Measurements from ENCODE around the gene ARHGEF19.
"Not testable (repeated sequence)": the region's sequence is repeated elsewhere in the genome, so short reads cannot be mapped to it uniquely, and the experiment has no call there.

ARHGEF19 gene

DNA sequence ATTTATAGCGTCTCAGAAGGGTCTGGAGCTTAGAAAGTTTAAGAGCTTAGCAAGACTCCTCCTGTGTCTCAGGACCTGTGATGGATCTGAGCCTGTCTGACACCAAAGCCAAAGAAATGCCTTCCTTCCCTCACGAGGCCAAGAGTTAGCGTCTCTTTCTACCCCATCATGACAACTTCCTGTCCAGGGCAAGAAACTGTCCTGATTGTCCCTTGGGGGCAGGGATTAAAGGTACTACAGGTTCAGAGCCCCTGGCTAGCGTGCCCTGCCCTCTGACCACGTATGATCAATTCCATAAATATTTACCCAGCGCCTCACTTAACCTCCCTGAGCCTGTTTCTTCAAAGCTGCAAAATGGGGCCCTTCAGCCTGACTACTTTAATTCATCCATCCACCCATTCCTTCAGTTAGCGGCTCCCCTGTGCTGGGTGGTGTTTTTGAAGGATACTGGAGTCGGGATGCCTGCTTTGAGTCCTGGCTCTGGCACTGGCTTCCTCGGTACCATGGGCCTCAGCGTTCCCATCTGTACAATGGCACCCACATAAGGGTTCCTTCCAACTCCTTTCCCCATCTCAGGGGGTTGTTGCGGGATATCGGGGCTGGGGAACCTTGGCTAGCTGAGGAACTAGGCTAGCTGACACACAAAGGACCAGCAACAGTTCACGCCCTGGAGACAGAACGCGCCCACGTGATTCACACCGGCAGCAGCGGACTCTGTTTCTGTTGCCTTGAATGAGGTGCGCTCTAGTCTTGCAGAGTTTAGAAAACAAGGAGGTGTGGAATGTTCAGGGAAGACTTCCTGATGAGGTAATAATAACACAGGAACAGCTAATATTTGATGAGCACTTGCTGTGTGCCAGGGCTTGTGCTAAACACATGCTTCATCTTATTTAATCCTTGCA is 33.6 kb downstream of the ARHGEF19 start:
- no peak for DNase-seq

DNA sequence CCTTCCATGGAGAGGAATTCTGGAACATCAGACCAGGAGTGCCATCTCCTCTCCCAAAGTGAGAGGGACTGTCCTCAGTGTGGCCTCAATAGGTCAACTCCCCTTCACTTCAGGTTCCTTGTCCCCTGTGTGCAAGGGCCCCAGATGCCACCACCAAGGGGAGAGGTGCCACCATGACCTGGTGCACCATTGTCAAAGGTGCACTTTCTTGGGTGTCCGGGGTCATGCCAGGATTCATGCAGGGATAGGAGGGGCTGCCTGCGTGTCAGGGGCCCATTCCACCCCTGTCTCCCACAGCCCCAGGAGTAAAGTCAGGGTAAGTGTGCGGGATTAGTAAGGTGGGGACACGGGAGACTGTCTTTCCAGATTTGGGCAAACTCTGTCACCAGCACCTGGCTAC is 35.1 kb downstream of the ARHGEF19 start:
- no peak for DNase-seq

DNA sequence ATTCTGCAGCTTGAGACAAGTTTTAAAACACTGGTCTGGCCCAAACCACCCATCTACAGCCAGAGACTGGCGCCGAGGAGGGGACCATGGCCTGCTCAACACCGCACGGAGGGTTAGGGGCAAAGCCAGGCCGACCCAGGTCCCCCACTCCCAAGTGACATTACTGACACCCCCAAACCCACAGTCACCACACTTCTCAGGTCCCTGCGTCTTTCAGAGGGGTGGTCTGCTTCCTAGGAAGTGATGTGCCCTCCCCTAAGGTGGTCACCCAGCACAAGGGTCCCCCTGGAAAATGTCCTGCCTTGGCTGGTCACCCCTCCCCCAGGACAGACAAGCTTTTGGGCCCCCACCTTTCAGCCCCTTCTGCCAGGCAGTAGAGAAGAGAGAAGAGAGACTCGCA is 35.8 kb downstream of the ARHGEF19 start:
- no peak for DNase-seq

DNA sequence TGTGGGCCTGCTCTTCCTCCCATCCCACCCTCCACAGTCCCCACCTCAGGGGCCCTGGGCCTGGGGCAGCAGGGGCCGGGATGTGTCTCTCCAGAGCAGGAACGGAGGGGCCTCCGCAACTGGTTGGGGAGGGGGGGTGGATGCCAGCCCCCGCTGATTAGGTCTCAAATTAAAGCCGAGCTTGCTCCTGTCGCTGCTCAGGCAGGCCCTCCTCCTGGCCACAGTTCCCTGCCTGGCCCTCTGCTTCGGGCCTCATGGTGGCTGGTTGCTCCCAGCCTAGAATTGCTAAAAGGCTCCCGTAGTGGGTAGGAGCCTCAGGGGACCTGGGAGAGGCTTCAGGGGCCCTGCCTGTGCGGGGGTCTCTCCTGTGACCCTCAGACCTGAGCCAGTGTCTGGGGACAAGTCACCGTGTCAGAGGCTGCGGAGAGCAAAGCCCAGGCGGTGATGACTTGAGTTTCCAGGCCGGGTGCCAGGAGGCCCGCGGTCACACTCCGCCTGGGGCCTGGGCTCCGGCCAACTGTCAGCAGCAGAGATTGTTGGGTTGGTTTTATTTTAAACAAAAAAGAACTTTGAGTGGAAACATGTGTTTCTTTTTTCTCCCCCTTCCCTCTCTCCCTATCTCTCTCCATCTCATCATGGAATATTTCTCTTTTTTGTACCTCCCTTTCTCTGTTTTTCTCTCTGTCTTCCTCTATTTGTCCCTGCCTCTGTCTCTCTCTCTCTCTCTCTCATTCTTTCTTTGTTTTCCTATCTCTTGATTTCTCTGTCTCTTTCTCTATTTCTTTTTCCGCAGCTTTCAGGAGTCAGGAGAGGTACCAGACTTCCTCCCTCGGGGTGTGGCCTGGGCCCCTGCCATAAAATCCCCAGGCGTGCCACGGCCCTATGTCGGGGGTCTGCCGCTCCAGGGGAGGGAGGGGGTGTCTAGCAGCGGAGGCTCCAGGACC is 36.6 kb downstream of the ARHGEF19 start:
- DNase-seq = no peak

DNA sequence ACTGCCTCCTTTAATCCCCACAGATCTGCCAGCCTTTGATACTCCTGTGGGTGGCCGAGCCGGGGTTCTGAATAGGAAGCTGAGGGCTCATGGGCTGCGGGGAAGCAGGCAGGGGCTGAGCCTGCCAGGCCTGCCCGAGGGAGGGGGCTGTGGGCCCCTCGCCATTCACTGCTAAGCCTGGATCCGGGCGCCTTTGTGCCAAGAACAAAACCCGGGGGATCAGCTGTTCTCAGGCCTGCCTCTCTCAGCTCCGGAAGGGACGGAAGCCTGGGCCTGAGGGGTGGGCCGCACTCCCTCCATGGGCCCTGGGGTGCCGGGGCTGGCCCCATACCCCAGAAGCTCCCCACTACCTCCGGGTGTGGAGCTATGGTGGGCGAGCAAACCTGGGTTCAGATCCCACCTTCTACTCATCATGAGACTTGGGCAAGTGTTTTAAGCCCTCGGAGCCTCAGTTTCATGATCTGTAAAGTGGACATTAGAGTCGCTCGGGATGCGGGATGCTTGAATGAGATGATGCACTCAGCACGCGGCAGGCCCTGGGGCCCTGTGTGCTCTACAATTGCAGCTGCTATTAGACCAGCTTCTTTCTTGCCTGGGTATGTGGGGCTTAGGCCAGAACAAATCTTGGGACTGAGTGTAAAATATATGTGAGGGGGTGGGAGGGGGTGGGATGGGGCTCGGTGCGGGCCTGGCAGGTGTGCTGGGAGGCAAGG is 37.4 kb downstream of the ARHGEF19 start:
- DNase-seq = no peak

DNA sequence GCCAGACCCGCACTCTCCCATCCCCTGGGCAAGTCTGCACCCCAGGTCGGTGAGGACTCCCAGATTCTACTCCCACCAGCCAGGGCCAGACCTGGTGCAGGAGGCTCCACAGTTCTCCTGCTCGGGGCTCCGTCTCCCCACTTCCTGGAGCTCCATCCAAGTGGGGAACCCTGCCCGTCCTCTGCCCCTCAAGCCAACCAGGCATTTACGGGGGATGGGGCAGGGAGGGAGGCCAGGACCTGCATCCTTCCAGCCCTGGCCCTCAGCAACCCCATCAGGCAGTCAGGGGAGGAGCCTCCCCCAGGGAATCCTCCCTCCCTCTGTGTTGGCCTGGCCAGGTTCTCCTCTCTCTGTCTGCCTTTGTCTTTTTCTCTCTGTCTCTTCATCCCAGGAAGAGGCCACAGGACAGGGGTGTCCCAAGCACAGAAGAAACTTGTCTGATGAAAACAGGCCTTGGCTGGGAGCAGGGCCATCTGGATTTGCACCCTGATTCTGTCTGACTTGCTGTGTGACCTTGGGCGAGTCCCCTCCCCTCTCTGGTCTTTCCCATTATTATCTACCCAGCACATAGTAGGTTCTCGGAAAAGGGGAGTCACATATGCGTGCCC is 38.1 kb downstream of the ARHGEF19 start:
- no peak for DNase-seq

DNA sequence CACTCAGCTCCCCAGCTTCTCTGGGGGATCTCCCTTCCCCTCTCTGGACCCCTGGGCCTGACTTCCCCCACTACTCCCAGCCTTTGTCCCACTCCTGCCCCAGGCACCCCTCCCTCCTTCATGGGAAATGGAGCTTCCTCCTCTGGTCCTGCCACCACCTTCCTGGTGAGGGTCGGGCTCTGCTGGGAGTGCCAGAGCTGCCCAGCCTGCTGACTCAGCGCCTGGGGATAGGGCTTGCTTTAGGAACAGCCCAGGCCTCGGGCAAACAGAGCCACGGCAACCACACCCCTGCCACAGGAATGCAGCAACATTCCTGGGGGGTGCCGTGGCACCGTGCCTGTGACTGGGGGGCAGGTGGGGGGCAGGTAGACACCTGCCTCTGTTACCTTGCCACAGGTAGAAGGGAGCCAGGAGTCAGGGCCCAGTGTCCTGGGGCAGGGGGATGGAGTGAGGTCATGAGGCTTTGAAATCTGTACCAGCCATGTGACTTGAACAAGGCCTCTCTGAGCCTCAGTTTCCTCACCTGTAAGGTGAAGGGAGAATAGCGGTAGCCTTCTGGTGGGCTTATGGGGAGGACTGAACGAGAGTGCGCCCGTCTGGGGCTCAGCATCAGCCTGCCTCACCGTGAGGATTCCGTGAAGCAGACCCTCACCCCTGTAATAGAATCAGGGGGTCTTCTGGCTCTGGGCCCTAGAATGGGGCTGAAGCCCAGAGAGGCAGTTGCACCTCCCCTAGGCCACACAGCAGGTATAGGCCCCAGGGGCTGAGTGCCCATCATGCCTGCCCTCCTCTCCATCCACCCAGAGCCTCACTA is 38.8 kb downstream of the ARHGEF19 start:
- no peak for DNase-seq

DNA sequence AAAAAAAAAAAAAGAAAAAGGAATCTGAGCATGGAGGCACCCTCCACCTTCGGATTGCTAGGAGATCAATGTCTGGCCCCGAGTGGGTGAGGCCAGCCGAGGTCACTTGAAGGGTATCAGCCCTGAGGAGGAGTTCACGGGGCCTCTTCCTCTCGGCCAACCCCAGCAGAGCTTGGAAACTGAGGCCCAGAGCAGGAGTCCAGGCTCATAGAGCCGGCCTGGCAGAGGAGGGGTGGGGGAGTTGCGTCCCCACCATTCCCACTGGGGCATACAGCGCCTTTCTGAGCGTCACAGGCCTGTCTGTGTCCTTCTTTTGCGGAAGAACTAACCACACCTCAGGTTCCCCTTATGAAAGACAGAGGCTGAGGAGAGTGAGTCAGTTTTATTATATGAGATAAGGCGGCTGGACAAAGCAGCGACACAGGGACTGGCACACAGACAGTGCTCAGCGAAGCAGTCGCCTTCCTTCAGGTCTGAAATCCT is 39.4 kb downstream of the ARHGEF19 start:
- no peak for DNase-seq

DNA sequence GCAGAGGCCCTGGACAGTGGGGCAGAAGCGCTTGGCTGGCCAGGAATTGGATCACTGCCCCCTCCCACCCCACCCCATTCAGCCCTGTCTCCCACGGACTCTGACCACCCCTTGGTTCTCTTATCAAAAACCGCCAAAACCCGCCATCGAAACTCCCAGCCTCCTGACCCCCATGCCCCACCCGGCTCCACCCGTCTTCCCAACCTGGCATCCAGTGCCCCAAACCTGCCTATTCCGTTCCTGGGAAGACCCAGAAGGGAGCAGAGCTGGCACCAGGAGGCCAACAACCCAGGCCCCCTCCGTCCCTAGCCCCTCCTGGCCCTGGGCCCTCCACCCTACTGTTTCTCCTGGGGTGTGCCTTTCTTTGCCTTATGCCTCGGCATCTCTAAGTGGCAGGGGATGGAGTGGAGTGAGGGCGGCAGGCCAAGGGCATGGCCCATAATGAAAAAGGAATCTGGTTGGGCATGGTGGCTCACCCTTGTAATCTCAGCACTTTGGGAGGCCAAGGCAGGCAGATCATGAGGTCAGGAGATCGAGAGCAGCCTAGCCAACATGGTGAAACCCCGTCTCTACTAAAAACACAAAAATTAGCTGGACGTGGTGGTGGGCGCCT is 40.1 kb downstream of the ARHGEF19 start:
- DNase-seq = no peak

DNA sequence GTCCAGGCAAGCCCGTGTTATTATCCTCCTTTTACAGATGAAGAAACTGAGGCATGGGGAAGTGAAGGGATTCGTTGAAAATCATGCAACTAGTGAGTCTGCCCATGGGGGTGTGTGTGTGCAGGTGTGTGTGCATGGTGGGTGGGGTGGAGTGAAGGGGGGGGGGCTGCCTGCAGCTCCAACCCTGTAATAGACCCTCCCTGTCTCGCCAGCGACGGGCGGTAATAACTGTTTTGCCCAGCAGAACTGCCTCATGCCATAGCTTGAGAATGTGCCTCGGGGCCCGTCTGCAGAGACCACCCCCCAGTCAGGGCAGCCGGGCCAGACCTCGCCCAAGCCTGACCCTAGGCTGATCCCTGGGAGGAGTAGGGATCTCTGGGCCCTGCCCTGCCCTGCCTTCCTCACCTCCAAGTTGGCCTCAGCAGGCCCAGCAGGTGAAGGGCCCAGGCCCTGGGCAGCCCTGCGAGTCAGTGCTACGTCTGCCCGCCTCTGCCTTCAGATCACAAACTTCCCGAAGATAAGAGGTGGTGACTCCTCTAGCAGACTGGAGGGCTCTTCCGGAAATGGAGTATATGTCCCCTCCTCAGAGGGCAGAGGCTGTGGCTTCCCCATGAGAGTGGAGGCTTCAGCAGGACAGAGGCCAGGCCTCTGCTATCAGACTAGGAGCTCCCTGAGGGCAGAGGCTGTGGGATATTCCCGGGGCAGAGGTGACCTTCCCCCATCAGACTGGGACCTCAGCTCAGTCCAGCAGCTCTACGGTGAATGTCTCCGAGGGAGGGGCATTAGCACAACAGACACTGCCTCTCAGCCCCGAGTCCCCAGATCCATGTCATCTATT is 40.9 kb downstream of the ARHGEF19 start:
- no peak for DNase-seq

DNA sequence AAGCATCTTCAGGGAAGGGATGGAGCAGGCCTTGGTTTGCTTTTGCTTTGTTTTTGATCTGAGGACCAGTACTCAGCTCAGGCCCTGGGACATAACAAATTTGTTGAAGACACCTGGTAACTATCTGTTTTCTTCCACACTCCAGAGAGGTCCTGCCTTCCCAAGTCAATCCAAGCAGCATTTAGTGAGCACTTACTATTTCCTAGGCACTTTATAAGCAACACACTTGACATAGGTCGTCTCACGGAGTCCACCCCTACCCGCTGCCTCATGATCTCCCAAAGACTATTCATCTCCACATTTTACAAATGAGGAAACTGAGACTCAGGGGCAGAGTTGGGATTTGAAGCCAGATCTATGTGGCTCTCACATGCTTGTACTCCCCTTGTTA is 42.2 kb downstream of the ARHGEF19 start:
- DNase-seq = no peak

DNA sequence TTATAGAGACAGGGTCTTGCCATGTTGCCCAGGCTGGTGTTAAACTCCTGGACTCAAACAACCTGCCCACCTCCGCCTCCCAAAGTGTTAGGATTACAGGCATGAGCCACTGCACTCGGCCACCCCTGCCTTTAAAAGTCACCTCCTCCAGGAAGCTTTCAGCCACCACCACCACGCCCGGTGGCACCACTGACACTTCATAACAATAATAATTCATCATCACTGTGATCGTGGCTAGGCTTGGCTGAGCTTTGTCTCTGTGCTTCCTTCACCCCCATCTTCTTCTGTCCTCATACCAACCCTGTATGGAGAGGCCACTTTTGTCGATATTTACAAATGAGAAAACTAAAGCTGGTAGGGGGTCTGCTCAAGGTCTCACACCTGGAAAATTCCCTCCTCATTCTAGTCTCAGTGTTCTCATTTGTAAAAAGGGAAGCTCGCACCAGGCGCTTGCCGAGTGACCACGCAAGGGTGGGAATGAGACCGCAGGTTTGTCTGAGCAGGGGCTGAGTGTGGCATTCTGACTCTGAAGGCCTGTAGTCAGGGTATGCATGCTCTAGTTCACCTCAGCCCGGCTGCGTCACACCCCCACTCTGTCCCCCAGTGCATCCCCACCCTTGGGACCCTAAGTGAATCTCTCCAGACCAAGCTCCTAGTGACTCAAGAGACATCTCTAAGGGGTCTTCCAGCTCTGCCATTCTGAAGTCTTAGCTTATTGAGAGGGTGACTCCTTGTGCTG is 43.7 kb downstream of the ARHGEF19 start:
- no peak for DNase-seq

DNA sequence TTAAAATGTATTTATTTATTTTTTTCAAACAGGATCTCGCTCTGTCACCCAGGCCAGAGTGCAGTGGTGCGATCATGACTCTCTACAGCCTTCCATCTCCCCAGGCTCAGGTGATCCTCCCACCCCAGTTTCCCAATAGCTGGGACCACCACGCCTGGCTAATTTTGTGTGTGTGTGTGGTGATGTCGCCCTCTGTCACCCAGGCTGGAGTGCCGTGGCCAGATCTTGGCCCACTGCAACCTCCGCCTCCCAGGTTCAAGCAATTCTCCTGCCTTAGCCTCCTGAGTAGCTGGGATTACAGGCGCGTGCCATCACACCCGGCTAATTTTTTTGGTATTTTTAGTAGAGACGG is 44.3 kb downstream of the ARHGEF19 start:
- not testable (repeated sequence) for DNase-seq

DNA sequence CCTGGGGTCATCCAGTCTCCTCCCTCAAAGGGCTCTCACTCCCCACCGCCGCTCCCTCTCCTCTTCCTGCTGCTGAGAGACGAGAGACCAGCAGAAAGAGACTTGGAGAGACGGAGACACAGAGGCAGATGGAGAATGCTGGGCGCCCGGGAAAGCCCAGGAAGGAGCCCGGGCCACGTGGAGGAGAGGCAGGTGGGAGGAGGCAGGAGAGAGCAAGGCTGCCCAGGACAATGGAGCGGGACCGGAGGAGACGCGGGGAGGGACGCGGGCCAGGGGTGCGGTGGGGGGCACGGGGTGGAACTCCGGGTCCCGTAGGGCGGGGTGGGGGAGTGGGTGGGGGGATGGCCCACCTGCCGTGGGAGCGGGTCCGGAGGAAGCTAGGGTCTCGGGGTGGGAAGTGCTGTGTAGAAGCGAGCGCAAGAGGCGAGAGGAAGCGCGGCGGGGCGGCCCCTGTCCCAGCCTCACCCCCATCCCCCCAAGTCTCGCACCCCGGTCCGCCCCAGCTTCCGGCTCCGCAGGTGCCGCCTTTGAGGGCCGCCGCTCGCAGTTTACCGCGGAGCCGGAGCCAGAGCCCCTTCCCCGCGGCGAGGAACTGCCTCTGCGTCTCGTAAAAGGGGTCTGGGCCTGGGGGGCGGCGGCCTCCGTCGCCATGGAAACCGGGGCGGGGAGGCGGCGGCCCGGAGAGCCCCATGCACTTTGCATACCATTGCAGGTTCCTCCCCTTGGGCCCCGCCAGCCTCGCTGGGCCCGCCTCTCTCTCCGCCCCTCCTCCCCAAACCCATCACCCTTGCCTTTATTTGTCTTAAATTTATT is 44.9 kb downstream of the ARHGEF19 start:
- peak; percentile 61 for DNase-seq

DNA sequence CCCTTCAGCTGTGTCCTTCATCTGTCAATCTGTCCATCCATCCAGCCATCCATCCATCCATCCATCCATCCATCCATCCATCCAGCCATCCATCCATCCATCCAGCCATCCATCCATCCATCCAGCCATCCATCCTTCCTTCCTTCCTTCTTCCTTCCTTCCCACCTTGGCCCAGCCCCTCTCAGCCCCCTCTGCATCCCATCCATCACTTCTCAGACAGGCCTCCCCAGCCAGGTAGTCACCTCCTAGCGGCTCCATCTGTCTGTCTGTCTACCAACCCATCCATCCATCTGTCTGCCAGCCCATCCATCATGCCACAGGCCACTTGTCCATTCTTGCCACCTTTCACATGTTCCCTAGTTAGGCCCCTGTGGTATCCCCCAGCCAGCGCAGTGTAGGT is 46.3 kb downstream of the ARHGEF19 start:
- DNase-seq = no peak

DNA sequence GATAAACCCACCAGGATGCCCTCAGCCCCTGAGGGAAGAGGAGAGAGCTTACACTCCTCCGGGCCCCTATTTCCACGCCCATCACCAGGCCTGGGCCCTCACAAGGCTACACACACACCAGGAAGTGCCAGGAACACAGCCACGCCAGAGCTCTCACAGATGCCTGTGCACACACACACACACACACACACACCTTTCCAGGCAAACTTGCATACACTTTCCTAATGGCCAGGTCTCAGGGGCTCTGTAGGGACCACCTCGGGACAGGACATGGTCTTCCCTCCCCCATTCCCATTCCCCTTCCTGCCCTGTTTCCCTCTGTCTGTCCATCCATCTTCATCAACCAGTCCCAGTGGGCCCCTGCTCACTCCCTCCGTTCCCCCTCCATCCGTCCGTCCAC is 46.9 kb downstream of the ARHGEF19 start:
- no peak for DNase-seq

DNA sequence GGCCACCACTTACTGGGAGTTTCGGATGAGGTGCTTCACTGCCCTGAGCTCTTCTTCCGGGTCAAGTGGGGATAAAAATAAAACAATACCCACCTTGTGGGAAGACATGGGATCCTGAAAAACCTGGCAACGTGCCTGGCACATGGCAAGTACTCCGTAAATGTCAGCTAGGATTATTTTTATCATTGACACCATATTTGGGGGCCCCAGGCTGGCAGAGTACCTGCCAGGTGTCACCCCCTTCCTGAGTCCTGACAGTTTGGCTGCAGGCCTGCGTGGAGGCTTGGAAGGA is 47.4 kb downstream of the ARHGEF19 start:
- DNase-seq = no peak

DNA sequence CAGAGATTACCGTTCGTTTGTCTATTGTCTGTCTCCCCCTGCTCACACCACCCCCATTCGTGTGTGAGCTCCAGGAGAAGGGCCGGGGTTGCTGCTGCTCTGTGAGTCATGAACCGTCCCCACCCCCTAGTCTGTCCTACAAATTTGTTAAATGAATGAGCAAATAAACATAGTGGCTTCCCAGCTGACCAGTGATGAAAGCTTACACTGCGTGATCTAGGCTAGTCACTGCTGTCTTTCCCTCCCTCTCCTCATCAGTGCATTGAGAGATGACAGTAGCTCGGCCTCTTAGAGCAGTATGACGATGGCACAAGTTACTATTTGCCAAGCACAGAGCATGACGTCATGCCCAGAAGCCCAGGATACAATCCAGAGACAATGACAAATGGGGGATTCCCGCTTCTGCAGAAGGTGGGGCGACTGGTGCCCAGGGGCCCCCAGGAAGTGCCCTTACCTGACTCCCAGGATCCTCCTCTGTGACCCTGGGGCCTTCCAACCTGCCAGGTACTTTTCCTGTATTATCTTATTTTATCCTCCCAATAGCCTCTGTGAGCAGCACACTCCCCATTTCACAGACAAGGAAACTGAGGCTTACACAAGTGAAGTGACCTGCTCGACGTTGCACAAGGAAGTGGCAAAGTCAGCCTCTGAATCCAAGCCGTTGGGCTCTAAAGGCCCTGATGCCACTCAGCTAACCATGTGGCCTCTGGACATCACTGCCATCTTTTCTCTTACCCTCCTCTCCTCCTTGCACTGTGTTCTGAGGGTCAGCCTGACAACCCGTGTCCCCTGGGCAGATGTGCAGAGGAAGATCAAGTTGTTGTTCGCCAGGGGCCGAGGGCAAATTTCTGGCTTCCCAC is 48.0 kb downstream of the ARHGEF19 start:
- DNase-seq = no peak

Measured in activated CD4-positive, alpha-beta T cell treated with anti-CD3 and anti-CD28 coated beads, Interleukin-2, amount 50 U/mL, for 1 hour (primary cell).